Hematopoietic multipotent progenitor cell treated with erythropoietin and hydrocortisone succinate and interleukin-3 and kit ligand, for 6 days (in vitro differentiated cells): ENCODE results near the gene COL23A1.
"Not testable (repeated sequence)": the region's sequence is repeated elsewhere in the genome, so short reads cannot be mapped to it uniquely, and the experiment has no call there.

ENCODE experiments used
- DNase-seq: peaks from one replicate; pipeline ENCODE4 v3.0.0-alpha.2; 2015

The COL23A1 gene

DNA sequence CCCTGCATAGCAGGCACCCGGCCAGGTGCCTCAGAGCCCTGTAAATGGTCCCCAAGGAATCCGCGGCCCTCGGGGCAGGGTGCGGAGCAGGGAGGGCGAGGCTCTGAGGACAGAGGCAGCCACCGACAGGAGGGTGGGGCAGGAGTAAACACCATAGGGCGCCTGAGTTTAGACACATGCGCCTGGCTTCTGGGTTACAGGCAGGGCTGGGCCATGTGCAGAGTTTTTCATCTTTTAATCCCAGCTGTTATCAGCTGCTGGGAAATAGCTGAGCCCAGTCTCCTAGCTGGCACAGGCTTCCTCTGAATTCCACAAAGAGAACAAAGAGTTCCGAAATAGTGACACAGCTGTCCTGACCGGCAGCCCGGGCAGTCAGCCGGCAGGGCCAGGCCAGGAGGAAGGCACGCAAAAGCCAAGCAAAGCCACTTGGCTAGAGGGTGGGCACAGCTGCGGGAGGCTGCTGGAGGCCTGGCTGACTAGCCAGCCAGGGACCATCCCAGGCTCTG, 258.6 kb downstream of the COL23A1 start:
- peak; percentile 17 for DNase-seq

DNA sequence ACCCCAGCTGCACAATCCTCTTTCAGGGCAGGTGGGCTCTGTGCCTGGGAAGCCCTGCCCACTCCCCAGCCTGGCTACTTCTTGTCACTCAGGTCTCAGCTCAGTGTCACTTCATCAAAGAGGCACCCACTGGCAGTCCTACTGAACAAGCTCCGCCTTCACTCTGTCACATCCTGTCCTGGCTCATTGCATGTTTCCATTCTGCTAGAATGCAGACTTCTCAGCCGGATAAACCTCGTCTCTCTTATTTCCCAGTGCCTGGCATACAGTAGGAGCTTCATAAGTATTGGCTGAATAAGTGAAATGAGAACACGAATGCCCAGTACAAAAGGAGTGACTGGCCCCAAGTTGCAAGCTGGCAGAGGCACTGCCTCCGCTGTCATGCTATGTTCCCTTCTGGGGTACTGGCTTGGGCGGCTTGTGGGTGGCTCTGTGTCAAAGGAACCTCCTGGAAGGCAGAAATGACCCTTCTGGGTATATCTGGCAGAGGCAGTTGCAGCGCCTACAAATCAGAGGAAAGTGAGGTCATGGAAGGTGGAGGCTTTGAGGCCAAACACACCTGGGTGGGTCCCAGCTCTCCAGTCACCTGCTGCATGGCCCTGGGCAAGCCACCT, 259.3 kb downstream of the COL23A1 start:
- peak; percentile 20 for DNase-seq

DNA sequence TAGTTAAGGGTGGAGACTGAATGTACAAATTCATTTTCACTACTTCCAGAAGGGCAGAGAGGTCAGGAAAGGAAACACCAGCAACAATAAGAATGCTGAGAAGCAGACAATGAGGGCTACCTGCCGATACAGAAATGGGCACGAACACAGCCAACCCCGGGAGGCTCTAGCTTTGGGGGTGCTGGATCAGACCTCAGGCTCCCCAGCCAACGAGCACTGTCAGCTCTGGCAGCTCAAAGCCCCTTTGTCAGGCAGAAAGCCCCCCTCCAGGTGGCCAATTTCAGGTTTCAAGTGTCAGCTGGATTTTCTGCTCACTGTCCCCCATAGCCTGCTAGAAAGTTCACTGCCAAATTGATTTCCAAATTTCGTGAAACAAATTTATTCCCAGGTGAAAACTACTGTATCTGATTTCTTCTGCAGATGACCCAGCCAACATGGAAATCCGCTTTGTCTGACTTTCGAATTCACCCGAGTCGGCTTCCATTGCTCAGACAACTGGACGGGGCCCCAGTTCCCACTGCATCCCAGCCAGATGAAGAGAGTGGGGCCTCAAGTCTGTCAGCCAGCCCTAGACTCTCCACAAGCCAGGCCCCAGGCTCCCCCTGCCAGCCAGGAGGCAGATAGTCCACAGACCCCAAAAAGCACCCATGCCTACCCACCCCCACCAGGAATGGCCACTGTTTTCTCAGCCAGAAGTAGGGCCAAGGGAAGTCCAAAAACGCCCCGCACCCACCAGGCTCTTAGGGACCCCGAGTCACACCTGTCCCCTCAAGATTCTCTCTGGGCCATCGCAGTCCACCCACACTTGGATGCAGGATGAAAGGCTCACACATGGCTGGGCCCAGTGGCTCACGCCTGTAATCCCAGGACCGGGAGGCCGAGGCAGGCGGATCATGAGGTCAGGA, 261.1 kb downstream of the COL23A1 start:
- no peak for DNase-seq

DNA sequence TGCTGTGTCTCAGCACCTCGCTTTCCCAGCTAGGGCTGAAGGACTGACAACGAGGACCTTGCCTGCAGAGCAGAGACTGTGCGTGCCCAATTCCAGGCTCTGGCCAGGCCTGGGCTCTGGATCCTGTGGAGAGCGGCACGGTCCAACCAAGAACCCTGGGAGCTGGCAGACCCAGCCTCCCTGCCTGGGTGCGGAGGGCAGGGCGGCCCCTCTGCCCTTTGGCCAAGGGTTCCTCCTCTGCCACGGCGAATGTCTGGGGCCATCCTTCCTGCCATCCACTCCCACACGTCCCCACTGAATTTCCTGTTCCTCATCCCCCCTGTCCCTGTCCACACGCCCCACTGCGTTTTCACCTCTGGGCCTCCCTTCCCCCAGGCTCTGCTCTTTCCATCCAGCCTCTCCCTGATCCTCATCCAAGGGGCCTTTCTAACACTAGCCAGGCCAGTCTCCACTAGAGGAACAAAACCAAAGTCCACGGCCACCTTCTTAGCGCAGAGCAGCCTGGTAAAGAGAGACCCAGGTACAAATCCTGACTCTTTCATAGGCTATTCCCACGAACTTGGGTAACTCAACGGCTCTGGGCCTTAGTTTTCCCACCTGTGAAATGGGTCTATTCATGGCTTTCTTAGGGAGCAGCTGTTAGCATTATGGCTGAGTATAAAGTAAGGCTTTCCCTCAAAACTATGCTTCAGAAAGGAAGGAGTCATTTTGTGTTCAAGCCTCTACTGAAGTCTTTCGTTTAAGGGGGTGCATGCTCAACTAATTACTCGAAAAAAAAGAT, 262.1 kb downstream of the COL23A1 start:
- no peak for DNase-seq

DNA sequence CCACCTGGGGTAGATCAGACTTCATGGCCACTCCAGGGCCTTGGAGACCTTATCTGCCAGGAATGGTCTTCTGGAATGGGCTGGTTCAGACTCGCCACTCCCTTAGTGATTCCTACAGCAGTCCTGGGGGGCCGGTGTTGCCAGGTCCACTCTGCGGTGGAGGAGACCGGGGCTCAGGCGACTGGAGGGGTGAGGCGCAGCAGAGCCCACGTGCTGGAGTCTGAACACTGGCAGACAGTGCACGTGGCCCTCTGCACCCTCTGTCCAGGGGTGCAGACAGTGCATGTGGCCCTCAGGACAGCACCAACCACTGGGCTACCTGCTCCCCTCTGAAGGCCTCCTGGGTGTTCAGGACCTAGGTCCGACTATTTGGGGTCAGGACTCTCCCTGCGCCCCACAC, 262.7 kb downstream of the COL23A1 start:
- no peak for DNase-seq

DNA sequence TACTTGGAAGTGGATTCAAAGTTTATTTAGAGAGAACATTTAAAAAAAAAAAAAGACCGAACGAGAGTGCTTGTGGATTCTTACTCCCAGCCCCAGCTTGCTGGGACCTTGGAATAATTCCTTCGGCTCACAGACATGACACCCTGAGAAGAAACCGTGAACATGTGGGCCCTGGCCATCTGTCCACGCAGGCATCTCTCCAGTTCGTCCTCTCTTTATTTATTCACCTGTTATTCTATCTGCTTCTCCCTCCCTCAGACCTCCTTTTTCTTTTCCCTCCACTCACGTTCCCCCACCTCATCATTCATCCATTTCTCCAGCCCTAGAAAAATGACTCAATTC, 263.8 kb downstream of the COL23A1 start:
- no peak for DNase-seq

DNA sequence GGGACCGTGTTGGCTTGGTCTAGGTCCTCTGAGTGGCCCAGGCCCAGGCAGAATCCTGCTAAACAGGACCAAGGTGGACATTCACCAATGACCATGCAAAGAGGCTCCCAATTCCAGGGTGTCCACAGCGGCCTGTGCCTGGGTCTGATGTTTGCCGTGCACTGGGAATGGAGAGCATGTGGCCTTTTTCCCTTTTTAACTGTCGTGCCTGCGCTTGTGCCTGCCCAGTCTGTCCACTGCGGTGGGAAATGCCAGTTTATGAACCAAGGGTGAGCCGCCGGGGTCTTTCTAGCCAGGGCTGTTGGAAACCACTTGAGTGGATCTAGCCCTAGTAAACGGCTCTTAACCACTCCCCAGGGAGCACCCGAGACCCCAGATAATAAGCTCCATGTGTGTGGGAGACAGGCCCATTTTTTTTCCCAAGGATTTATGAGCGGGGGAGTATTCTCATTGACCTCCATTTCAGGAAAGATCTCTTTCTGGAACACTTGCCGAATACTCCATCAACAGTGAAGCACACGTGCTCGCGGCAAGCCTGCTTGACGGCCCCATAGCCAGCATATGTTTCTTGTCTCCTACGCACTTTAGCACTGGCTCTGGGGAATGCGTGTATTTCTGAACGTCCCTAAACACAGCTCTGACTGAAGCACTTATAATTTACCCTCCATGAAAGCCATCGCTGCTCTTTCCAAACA, 264.4 kb downstream of the COL23A1 start:
- DNase-seq = no peak

DNA sequence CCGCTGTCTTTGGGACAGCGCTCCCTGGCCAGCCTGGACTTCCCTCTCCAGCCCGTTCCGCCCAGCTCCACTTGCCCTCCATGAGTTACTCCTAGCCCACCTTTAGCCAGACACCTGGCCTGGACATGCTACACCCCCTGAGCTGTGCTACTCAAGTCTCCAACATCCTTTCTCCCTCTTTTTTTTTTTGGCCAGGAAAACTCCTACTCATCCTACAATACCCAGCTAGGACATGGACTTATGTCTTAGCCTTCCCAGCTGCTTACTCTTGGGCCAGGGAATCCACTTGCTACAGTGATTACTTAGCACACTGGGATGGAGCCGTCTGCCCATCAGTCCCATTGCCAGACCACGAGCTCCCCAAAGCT, 264.9 kb downstream of the COL23A1 start:
- no peak for DNase-seq

DNA sequence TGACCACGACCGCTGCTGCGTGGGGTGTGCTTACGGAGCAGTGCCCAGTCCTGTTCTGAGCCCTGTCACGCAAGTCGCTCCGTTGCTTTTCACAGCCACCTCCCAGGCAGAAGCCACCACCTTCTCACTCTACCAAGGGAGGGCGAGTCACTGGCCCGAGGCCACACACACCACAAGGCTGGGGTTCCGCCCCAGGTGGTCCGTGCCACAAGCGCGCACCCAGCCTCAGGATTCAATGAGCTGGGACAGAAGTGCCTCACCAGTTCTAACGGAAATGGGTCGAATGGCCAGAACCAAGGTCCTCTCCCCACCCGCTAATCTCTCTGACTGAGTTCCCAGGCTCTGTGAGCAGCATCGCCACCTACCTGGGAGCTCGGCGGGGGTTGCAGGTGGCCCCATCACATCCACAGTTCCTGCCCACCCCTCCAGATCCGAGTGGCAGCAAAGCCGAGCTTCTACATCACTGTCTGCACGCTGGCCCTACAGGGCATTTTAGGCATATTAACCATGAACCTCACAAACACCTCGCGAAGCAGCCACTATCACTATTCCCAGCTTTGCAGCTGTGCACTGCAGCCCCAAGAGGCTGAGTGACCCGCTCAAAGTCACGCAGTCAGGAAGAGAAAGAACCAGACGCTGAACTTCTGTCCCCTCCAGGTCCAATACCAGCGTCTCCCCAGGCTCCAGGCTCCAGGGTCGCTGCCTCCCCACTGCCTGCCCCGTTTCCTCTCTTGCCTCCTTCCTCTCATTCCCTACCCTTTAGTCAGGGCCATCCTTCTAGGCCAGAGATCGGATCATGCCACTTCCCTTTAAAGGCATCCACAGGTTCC, 265.5 kb downstream of the COL23A1 start:
- no peak for DNase-seq

DNA sequence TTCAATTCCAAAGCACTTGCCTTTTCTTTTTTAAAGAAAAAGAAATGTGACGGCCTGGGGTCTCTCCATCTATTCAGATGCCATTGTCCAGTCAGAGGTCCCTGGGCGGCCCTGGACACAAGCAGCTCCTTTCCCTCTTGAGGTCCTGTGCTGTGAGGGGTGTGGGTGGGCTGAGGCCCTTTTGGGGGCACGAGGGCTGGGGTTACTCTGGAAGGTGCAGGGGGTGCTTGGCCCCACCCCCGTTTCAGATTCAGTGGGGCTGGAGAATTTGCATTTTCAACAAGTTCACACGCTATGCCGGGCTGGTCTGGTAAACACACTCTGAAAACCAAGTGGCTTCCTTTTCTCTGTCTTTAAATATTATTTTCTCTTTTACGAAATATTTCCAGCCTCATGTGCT, 266.2 kb downstream of the COL23A1 start:
- DNase-seq = no peak

DNA sequence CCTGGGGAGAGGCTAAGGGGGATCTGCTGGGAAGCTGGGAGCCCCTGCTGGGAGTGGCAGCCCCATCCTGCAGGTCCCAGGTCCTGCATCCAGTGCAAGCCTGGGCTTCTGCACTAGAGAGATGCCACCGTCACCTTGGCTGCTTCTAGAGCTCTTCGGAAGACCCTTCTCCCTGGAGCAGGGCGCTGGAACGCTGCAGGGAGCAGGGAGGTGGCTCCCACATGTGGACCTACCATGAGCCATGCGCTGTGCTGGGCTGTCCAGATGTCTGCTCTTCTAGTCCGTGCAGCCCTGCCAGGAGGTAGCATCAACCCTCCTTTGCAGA, 266.7 kb downstream of the COL23A1 start:
- DNase-seq = no peak

DNA sequence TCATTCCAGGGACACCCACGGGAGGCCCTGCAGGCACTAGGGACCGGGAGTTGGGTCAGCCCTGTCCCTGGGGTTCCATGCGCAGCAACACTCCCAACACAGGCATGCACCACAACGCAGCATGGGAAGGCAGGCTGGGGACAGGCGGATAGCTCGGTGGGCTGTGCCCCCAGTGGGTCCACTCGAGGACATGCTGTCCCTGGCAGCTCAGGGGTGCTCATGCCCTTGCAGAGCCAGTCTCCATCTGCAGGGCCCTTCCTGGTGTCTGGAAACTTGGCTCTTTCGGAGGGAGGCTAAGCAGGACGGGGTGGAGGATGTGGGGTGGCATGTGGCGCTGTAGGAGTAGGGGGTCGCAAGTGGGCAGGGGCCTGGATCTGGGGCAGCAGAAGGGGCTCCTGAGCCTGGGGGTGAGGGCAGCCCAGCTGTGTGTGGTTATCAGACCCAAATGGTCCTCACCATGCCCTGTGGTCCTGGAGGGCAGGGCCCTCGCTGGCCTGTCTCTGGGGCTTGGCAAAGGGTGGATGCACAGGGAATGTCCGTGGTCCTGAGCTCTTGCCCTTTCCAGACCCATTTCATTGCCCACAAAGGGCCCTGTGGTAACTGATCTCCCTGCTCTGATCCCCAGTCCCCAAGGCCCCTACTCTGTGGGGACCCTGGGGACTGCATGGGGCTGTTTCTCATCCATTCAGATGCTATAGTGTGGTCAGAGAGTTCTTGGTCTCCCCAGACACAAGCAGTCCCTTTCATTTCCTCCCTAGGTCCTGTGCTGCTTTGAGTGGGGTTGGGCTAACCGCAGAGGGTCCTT, 267.3 kb downstream of the COL23A1 start:
- no peak for DNase-seq

DNA sequence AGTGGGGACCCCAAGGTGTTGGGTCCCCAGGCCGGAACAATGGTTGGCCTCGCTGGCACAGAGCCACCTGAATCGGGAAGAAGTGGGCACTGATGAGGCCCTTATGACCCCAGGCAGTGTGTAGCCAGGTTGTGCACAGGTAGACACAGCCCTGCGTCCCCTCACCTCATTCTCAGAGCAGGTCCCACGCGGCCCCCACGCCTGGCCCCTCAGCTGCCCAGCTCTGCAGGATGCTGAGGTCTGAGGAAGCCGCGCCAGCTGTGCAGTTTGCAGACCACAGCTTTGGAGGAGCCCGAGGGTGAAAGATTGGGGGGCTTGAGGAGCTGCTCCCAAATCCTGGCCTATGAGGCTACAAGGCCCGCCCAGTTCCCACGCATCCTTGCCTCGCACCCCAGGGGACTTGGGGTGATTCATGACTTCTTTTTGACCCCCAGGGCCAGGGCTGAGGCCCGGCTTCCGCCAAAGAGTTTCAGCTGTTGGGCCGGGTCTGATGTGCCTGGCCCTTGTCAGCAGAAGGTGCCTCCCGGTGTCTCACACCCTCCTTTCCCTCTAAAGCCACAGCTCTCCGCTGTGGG, 269.8 kb downstream of the COL23A1 start:
- no peak for DNase-seq

DNA sequence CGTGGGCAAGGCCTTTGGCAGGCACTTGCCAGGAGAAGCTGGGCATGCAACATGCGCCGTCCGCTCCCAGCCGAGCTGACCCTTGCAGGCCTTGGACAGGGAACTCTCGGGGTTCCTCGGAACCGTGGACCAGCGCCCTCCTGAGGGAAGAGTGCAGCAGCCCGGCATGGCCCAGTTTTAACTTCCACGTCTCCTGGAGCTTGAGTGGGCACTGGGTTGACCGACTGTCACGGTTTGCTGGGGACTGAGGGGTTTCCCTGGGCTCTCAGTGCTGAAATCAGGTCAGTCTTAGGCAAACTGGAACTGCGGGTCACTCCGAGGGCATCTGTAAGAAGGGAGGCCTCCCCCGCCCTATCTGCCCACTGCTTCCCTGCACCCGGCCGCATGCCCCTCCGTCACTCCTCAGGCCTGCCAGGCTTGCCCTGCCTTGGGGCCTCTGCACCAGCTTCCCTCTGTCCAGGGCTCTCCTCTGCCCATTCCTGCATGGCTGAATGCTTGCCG, 270.6 kb downstream of the COL23A1 start:
- DNase-seq = no peak

DNA sequence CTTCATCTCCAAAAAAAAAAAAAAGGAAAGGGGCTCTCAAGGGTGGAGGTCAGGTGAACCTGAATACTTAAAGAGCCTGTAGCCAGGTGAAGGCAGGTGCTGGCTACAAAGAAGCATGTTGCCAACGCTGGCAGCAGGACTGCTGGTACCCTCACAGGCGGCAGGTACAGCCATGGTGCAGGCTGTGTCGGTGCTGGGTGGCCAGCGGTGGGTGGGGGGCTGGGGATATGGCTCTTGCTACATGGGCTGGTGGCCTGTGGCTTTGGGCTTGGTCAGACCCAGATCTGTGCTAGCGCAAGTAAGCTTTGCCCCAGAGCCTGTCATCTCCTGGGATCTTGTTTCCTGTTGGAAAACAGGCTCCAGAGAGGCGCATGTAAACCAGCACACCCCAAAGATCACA, 271.3 kb downstream of the COL23A1 start:
- no peak for DNase-seq

DNA sequence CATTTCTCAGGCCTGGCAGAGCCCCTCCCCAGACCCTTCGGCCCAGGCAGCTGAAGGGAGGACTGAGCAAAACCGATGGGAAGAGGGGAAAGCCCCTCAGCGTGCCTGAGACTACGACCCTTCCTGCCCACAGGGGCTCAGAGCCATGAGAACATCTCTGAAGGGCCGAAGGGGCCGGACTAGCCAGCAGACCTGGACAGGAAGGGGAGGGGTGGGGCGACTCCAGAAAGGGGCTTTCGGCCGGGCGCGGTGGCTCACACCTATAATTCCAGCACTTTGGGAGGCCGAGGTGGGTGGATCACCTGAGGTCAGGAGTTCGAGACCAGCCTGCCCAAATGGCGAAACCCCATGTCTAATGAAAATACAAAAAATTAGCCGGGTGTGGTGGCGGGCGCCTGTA, 271.8 kb downstream of the COL23A1 start:
- DNase-seq = no peak

DNA sequence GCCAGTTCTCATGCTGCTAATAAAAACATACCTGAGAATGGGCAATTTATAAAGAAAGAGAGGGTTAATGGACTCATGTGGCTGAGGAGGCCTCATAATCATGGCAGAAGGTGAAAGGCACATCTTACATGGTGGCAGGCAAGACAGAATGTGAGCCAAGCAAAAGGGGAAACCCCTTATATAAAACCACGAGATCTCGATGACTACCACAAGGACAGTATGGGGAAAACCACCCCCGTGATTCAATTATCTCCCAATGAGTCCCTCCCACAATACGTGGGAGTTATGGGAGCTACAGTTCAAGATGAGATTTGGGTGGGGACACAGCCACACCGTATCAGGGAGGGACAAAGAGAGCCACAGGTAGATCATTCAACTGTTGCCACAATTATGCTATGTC, 272.5 kb downstream of the COL23A1 start:
- not testable (repeated sequence) for DNase-seq

DNA sequence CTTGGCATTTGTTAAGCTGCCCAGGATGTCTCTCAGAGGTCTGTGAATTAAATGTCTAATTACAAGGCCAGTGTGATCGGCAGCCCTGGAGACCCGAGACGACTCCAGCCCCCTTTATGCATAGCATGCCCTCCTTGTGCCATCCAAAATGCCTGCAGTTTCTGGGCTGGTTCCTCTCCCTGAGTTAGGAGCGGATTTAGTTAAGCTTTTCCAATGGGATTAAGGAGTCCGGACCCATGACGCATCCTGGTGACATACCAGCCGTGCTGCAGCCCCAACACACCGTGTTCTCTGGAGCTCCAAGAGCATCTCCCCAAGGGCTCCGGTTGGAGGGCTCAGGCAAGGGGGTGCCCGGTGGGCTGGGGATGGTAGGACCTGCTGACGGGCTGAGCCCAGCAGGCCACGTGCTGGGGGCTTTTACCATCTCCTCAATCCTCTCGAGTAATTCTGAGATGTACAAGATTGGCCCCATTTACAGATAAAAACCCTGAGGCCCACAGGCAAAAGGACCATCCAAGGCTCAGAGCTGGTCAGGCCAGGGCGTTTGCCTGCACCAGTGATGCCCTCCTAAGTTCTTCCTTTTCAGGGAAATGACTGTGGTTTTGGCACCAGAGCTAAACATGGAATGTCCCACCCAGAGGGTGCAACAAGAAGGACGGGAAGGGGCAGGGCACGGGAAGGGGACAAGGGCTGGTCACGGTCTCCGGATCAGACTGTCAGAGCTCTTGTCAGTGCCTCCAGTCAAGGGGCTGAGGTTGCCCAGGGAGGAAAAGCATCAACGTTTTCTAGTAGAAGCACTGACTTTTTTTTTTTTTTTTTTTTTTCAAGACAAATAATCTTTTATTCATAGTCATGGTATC, 275.0 kb downstream of the COL23A1 start:
- DNase-seq = no peak

DNA sequence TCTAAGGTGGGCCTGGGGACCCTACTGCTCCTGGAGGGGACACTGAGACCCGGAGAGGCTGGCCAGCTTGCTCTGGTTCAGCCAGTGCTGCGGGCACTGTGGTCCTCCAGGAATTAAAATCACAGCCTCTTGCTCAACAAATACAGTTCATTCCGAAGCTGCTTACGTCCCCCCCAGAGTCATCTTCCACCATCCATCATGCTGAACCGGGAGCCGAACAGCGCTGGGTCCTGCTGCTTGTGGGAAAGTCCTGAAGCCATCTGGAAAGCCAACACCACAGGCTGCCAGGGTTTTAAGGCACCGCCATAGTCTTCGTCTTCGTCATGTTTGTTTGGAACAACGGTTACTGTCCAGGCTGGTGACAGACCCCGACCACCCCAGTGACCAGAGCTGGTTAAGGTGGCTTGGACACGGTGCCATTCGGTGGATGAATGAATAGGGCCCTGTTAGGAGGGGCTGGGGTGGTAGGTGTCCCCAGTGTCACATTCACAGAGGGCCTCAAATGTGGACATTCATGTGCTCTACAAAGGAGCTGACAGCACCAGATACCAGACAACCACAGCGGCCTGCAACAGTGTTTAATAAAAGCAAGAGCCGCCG, 276.0 kb downstream of the COL23A1 start:
- no peak for DNase-seq
